Gastroesophageal sphincter (tissue), 3 donors: ENCODE measurements around the gene EML4.
"Not testable (repeated sequence)": the region's sequence is repeated elsewhere in the genome, so short reads cannot be mapped to it uniquely, and the experiment has no call there.

ENCODE experiments used
- CTCF ChIP-seq, 4 experiments: fragments of 200-600 bp in 2 of 4; fragments of 450-650 bp in 2 of 4; sonication (generic) in 1 of 4; IDR thresholded peaks; one replicate each; pipeline ENCODE4 v1.5.1; 2017 to 2019; ENCODE audit warnings: antibody characterized with exemption in 4 of 4, mild to moderate bottlenecking in 2 of 4, moderate library complexity in 2 of 4
- EP300 ChIP-seq: sonication (generic); formaldehyde crosslinking; IDR thresholded peaks from one replicate; pipeline ENCODE4 v1.6.1; 2017; ENCODE audit warnings: antibody characterized with exemption, mild to moderate bottlenecking
- POLR2A ChIP-seq, 2 donors: fragments of 450-650 bp; IDR thresholded peaks; one replicate each; pipeline ENCODE4 v1.6.1; 2017; ENCODE audit warnings: antibody characterized with exemption in 2 of 2, mild to moderate bottlenecking in 2 of 2, moderate library complexity in 1 of 2
- POLR2AphosphoS5 ChIP-seq: sonication (generic); formaldehyde crosslinking; IDR thresholded peaks from one replicate; pipeline ENCODE4 v1.6.1; 2017; ENCODE audit warnings: antibody characterized with exemption

GRCh38 chr2:42173467-42173866 lies 4.3 kb downstream of the EML4 start:
- TF ChIP-seq POLR2AphosphoS5; POLR2A (IDR thresholded peaks at IDR 0.05); CTCF (IDR thresholded peaks at IDR 0.05); EP300: not testable (repeated sequence)
